ENCODE results near the gene ZFTA.

- TF ChIP-seq CTCF (IDR thresholded peaks at IDR 0.05; ENCODE audit: low read depth, low read length) (no peak), MAX (IDR thresholded peaks at IDR 0.05; ENCODE audit: low read depth, low read length) (no peak), MYC (IDR thresholded peaks at IDR 0.05; ENCODE audit: low read depth, low read length) (no peak)
Observed at GRCh38 chr11:63766531-63767235, 1.9 kb downstream of the ZFTA start.

Measured in NB4 (cell line).